ENCODE results near the gene FGF18. TPM values are rescaled to one million over a fixed set of nuclear protein-coding genes. Genes with fewer than 3 reads are reported as not detected.
A peak's percentile ranks its signal among the peaks of the same experiment; 100 is the strongest.
"Not testable (repeated sequence)": the region's sequence is repeated elsewhere in the genome, so short reads cannot be mapped to it uniquely, and the experiment has no call there.

The FGF18 gene
- total RNA-seq, 1 experiment from 2014 or later = not detected

DNA sequence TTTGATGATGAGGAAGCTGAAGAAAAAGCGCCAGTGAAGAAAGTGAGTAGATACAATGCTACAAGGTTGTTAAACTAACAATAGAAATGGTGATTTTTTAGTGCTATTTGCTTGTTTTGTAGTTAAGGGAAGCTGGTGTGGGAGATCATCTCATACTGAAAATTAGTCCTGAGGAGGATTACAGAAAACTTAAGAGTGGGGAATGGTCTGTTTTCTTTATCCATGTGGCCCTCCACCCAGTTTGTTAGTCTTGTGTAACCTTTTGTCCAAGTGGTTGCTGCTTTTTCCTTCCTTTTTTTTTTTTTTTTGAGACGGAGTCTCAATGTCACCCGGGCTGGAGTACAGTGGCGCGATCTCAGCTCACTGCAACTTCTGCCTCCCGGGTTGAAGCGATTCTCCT, 19.3 kb upstream of the FGF18 start:
- DNase-seq (ENCODE audit: low read depth) = no peak

DNA sequence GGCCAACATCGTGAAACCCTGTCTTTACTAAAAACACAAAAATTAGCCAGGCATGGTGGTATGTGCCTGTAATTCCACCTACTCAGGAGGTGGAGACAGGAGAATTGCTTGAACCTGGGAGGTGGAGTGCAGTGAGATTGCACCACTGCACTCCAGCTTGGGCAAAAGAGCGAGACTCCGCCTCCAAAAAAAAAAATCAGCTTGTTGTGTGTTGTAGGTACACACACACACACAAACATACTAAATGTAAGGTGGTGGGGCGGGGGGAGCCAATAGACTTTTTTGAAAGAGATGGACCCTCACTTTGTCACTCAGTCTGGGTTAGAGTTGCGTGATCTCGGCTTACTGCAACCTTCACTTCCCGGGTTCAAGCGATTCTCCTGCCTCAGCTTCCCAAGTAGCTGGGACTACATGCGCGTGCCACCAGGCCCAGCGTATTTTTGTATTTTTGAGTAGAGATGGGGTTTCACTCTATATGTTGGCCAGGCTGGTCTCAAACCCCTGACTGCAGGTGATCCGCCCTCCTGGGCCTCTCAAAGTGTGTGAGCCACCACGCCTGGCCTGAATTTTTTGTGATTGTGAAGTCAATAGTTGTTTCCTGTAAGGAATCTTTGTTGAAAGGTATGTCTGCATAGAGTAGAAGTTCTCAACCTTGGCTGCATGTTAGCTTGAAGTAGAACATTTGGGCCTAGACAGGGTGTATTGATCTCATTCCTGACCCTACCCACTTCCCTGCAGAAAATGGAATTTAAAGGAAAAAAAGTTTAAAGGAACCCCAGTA, 18.1 kb upstream of the FGF18 start:
- no peak for DNase-seq (ENCODE audit: low read depth)

DNA sequence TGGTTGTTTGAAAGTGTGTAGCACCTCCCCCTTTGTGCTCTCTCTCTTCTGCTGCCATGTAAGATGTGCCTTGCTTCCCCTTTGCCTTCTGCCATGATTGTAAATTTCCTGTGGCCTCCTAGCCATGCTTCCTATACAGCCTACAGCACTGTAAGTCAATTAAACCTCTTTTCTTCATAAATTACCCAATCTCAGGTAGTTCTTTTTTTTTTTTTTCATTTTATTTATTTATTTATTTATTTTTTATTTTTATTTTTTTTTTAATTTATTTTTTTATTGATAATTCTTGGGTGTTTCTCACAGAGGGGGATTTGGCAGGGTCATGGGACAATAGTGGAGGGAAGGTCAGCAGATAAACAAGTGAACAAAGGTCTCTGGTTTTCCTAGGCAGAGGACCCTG, 16.7 kb upstream of the FGF18 start:
- not testable (repeated sequence) for DNase-seq (ENCODE audit: low read depth)

DNA sequence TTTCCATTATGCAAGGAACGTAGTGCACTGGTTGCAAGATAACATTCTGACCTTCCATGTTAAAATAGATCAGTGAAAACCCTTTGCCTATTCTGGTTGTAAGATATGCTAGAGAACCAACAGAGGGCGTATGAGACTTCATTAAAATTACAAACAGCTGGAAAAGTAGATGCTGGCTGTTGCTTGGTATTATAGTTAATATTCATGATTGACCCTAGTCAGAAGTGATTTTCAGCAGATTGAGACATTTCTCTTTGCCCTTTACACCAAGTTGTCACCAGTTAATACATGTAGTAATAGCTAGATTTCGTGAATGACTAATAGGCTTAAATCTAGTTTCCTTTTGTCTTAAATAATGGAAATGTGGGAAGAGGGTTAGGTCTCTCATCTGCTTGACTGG, 13.8 kb upstream of the FGF18 start:
- no peak for DNase-seq (ENCODE audit: low read depth)

DNA sequence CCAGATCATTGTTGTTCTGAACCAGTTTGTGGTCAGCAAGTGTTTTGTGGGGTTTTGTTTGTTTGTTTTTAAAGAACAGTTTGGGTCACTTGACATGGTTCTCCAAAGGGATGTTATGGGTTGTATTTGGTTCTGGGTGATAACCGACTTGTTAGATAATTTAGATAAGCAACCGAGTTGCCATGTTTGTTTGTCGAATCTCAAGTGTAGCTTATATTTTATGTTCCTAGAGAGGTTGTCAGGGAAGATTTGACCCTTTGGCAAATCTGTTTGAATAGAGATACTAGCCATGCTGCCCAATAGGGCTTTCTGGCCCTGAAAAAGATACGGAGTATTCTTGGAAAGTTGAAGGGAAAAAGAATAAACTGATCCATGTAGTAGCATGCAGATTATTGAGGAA, 12.2 kb upstream of the FGF18 start:
- DNase-seq (ENCODE audit: low read depth) = no peak

DNA sequence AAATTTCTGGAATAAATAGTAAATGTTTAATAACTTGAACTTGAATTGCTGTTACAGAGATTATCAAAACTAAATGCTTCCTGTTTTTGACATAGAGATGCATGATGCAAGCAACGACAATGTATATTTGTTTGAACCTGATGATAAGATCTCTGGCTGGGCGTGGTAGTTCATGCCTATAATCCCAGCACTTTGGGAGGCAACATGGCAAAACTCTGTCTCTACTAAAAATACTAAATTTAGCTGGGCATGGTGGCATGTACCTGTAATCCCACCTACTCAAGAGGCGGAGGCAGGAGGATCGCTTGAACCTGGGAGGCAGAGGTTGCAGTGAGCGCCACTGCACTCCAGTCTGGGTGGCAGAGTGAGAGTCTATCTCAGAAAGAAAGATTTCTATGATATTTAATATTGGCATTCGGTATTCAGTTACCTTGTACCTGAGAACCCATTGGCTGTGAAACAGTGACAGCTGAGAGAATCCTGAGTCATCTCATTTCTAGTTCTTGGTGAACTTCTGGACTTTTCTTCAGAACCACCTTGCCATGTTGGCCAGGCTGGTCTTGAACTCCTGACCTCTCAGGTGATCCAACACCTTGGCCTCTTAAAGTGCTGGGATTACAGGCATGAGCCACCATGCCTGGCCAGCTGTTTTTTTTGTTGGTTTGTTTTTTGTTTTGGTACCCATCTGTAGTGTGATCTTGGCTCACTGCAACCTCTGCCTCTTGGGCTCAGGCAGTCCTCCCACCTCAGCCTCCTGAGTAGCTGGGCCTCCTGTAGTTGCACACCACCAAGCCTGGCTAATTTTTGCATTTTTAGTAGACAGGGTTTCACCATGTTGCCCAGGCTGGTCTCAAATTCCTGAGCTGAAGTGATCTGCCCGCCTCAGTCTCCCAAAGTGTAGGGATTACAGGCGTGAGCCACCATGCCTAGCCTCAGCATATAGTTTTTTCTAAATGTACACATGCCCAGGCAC, 10.0 kb upstream of the FGF18 start:
- no peak for DNase-seq (ENCODE audit: low read depth)

DNA sequence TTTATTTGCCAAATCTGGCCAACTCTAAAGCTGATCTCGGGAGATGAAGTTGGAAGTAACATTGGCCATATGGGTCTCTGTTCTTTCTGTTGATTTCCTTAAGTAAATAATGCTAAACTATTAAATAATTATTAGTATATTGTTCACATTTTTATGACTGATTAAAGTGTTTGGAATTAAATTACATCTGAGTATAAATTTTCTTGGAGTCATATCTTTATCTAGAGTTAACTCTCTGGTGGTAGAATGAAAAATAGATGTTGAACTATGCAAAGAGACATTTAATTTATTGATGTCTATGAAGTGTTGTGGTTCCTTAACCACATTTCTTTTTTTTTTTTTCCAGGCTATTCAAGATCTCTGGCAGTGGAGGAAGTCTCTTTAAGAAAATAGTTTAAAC, 9.3 kb upstream of the FGF18 start:
- DNase-seq (ENCODE audit: low read depth) = no peak

DNA sequence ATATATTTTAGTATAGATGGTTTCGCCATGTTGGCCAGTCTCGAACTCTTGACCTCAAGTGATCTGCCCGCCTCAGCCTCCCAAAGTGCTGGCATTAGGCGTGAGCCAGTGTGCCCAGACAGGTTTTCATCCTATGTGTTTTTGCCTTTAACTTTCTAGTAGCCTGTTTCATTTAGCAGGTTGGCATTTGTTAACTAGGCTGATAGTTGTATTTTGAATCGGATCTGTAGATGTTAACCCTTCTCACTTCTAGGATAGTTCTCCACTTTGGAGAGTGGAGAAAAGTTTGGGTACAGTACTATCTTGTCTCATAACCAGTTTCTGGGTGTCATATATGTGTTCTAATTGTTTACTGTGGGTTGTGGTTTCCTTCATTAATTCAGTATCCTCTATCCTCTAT, 7.3 kb upstream of the FGF18 start:
- no peak for DNase-seq (ENCODE audit: low read depth)

DNA sequence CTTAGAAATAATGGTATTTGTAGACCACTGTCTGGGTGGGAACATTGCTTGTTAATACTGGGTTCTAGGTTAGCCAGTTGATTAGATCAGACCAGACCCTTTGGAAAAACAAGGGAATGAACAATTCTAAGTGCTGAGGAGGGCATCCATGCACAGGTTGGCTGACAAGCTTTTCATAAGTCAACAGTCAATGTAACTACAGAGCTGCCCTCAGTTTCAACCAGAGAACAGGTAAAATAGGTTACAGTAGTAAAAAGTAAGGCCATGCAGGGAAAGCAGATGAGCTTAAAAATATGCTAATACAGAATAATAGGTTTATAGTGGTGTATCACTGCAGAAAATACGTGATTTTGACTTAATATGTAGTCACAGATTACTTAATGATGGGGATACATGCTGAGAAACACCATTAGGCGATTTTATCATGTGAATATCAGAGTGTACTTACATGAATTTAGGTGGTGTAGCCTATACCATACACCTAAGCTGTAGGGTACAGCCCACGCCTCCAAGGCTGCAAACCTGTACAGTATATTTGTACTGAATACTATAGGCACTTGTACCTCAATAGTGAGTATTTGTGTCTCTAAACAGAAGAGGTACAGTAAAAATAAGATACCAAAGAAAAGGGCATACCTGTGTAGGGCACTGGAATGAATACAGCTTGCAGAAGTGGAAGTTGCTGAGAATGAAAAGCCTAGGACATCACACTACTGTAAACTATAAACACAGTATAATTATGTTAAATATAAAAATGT, 6.1 kb upstream of the FGF18 start:
- DNase-seq (ENCODE audit: low read depth) = no peak

DNA sequence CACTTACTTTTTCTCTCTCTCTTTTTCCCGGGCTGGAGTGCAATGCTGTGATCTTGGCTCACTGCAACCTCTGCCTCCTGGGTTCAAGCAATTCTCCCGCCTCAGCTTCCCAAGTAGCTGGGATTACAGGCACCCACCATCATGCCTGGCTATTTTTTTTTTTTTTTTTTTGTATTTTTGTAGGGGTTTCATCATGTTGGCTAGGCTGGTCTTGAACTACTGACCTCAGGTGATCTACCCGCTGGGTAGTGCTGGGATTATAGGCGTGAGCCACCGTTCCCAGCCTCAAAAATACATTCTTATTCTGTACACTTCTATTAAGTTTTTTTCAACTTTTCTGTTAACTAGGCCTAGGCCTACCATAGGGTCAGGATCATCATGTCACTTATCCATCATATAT, 5.5 kb upstream of the FGF18 start:
- not testable (repeated sequence) for DNase-seq (ENCODE audit: low read depth)

DNA sequence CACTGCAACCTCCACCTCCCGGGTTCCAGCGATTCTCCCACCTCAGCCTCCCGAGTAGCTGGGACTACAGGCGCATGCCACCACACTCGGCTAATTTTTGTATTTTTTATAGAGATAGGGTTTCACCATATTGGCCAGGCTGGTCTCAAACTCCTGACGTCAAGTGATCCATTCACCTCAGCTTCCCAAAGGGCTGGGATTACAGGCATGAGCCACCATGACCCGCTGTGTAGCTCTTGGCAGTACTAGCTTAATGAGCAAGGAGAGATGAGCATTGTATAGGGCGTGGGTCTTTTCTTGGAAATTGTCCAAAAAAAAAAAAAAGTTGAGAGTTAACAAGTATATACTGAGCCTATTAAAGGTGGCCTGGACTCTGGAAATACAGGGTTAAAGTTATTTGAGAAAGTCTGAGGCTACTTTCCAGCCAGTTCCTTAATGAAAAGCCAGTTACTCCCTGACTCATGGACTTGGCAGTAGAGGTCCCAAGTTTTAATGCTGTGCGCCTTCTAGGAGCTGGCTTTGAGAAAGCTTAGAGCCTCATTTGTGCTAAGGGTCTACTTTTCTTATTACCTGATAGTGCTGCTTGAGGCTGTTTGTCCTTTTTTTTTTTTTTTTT, 4.2 kb upstream of the FGF18 start:
- DNase-seq (ENCODE audit: low read depth) = peak; percentile 42

DNA sequence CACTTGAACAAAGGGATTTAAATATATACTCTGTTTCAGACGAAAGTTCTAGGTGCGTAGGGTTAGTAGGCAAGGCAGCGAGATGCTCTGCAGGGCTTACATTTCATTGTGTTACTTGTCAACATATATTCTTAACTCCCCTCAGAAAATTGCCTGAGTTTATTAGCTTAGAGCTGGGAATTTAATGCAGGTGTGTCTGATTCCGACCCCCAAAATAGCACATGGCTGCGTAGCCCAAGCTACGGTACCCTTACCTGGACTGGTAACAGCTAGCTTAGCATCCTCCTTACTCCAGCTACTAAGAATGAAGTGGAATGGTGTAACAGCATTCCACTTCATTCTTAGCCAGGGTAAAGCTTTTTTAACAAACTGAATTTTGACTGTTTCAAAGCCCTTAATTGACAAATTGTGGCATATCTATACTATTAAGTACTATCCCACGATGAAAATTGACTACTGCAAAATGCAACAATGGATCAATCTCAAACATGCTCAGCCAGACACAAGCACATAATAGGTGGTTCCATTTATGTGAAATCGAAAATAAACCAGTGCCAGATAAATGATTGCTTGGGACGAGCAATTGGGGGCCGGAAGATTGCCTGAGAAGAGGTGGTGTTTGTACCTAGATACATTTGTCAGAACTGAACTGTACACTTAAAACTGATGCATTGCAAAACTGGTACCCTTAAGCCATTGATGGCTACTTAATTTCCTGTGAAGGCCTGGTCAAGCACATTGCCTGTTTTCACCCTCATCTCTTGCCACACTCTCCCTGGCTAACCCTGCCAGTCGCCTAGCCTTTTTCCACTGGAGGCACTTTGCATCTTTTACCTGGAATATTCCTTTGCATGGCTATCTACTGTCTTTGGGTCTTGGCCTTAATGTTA, 3.0 kb upstream of the FGF18 start:
- no peak for DNase-seq (ENCODE audit: low read depth)

DNA sequence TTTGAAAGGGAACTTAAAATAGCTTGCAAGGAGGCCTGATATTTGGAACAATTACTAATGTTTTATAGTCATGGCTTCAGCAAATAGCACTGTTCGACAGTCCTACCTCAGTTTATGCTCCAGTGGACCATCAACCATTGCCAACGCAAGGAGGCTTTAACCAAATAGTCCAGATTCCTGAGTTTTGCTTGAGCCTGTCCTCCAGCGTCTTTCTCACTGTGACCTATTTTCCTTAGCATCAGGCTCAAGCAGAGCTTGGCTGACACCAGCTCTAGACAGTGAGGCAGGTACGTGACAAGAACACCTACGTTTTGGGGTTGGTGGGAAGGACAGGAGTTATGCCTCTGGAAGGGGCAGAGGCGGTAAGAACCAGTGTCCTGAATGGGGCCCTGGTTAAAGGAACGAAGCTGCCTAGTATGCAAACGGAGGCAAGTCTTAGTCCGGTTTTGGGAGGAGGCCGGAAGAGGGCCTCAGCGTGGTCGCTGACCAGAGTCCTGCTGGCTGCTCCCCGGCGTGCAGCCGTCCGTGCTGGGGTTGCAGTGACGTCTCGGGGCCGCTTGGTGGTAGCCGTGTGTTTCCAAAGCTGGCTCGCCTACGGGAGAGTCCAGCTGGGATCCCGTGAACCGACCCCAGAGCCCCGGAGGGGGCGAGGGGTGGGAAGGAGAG, 998 bp upstream of the FGF18 start:
- DNase-seq (ENCODE audit: low read depth) = peak; percentile 73

DNA sequence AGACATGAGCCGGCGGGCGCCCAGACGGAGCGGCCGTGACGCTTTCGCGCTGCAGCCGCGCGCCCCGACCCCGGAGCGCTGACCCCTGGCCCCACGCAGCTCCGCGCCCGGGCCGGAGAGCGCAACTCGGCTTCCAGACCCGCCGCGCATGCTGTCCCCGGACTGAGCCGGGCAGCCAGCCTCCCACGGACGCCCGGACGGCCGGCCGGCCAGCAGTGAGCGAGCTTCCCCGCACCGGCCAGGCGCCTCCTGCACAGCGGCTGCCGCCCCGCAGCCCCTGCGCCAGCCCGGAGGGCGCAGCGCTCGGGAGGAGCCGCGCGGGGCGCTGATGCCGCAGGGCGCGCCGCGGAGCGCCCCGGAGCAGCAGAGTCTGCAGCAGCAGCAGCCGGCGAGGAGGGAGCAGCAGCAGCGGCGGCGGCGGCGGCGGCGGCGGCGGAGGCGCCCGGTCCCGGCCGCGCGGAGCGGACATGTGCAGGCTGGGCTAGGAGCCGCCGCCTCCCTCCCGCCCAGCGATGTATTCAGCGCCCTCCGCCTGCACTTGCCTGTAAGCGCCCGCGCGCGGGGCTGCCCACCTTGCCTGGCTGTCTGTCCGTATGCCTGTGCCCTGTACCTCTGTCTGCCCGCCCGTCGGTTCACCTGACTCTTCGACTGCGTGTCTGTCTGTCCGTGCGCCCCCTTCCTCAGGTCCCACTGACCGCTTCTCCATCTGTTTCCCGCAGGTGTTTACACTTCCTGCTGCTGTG, 412 bp downstream of the FGF18 start:
- peak; percentile 16 for DNase-seq (ENCODE audit: low read depth)

DNA sequence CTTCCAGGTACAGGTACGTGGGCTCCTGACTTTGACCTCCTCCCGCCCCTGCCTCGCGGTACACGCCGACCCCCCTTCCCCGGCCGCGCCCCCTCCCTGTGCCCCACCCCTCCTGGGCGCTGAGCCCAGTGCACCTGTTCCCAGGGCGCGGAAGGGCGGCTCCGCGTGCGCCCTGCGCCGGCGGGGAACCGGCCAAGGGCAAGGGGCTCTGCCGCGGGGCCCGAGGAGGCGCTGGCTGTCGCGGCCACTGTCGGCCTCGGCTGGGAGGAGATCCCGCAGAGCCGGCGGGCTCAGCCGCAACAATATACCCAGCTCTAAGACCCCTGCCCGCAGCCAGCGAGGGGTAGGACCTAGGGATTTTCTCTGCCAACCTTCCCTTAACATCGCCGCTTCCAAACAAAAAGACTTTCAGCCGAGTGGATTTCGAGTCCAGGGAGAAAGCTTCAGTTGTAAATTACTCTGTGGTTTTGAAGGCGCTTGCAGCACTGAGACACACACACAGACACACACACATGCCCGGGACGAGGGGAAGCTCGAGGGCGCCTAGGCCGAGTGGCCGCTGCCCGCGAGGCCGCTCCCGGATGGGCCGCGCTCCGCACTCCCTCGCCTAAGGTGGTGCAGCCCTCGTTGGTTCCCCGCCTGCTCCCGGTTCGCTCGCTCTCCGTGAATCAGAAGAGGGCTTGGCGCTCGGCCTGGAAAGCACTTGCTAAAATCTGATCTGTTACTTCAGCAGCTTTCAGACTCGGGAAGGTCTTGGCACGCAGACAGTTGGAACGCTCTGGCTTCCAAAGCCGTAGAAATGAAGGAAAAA, 1.2 kb downstream of the FGF18 start:
- peak; percentile 52 for DNase-seq (ENCODE audit: low read depth)

DNA sequence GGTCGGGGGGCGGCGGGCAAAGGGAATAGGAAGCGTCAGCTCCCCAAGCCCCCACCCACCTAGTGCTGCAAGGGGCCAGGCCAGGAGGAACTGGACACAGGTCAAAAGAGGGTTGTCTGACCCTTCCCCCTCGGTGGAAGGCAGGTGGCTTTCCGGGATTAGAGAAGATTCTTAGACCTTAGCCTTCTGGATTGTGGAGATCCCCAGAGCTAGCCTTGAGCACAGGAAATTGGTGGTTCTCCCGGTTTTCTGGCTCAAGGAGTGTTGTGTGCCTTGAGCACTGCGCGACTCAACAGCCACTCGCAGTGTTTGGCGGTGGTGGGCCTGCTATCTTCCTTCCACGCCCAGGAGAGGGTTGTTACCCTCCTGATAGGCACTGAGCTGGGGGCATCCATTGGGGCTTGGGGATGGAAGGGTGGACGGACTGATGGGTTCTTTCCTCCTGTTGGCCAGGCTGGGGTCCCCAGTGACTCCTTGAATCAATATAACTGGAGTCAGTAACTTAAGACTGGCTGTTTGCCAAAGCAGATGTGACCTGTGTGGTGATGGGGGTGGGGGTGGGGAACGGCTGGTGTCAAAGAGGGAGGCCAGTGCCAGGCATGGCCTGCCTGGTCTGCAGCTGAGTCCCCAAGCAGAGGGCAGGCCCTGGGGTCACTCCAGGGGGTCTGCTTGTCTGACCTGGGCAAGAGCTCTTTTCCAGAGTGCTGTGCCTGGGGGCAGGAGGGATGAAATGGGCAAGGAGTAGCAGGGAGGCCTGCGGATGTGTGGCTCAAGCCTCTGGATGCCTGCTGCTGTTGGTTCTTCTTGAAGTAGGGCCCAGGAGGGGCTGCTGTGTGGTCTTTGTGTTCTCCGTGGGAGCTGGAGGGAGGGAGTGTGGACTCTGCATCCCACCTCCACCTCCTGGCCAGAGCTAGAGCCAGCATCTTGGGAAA, 2.1 kb downstream of the FGF18 start:
- no peak for DNase-seq (ENCODE audit: low read depth)

DNA sequence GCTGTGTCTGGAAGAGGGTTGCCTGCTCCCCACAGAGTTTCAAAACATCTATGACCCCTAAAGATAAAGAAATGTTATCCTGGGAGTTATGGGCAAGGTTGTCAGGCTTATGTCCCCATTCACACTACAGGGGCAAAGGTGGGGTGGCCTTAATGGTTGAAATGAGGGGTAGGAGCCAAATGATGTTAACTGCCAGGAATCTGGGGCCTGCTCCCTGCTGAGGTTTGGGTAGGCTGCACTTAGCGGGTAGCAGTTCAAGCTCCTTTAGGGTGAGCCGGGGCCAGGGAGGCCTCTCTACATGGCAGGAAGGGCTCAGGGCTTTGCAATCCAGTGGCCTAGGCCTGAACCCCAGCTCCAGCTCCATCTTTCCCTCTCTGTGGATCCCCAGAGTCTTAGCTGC, 3.0 kb downstream of the FGF18 start:
- no peak for DNase-seq (ENCODE audit: low read depth)

Measured in M059J (cell line).